MM.1S (cell line): ENCODE results near the gene DCST1.

Experiments used
- DNase-seq: peaks from one replicate; pipeline ENCODE4 v3.0.0-alpha.2; 2015
- H2AFZ ChIP-seq: fragments of 300-600 bp; sonication (generic); 2 replicates; pipeline ENCODE4 v1.6.0; 2016; ENCODE audit warnings: antibody characterized with exemption, low read length
- H3F3A ChIP-seq: fragments of 300-600 bp; sonication (generic); 2 replicates; pipeline ENCODE4 v1.6.1; 2016; ENCODE audit warnings: mild to moderate bottlenecking, antibody characterized with exemption, low read length, moderate library complexity, mixed read lengths; ENCODE audit not compliant: insufficient read depth
- H3K27ac ChIP-seq: fragments of 300-600 bp; sonication (generic); 2 replicates; pipeline ENCODE4 v1.5.1; 2016; ENCODE audit warnings: mild to moderate bottlenecking, low read length
- H3K27me3 ChIP-seq: fragments of 300-600 bp; sonication (generic); replicated peaks from 2 replicates; pipeline ENCODE4 v1.6.0; 2016; ENCODE audit warnings: low read length; ENCODE audit not compliant: insufficient read depth
- H3K36me3 ChIP-seq: fragments of 300-600 bp; sonication (generic); replicated peaks from 2 replicates; pipeline ENCODE4 v1.6.1; 2016; ENCODE audit warnings: mild to moderate bottlenecking, low read length, mixed read lengths; ENCODE audit not compliant: insufficient read depth
- H3K4me1 ChIP-seq: fragments of 300-600 bp; sonication (generic); 2 replicates; pipeline ENCODE4 v1.6.1; 2016; ENCODE audit warnings: low read length, mixed read lengths
- H3K4me2 ChIP-seq: fragments of 300-600 bp; sonication (generic); 2 replicates; pipeline ENCODE4 v1.6.0; 2016; ENCODE audit warnings: low read depth, low read length
- H3K4me3 ChIP-seq: fragments of 300-600 bp; sonication (generic); 2 replicates; pipeline ENCODE4 v1.5.1; 2016; ENCODE audit warnings: low read length, mixed read lengths
- H3K79me2 ChIP-seq: fragments of 300-600 bp; sonication (generic); 2 replicates; pipeline ENCODE4 v1.6.1; 2016; ENCODE audit warnings: mixed run types, low read length, mixed read lengths
- H3K9ac ChIP-seq: fragments of 300-600 bp; sonication (generic); 2 replicates; pipeline ENCODE4 v1.6.1; 2016; ENCODE audit warnings: low read length, mixed read lengths
- H3K9me2 ChIP-seq: fragments of 300-600 bp; sonication (generic); replicated peaks from 2 replicates; pipeline ENCODE4 v1.6.1; 2016; ENCODE audit warnings: mild to moderate bottlenecking, low read length, mixed read lengths; ENCODE audit not compliant: insufficient read depth
- H3K9me3 ChIP-seq: fragments of 300-600 bp; sonication (generic); replicated peaks from 2 replicates; pipeline ENCODE4 v1.6.1; 2016; ENCODE audit warnings: mild to moderate bottlenecking, low read length, mixed read lengths; ENCODE audit not compliant: insufficient read depth
- H4K20me1 ChIP-seq: fragments of 300-600 bp; sonication (generic); 2 replicates; pipeline ENCODE4 v1.6.1; 2016; ENCODE audit warnings: mild to moderate bottlenecking, low read length, moderate library complexity, mixed read lengths; ENCODE audit not compliant: insufficient read depth
- EZH2 ChIP-seq: fragments of 300-600 bp; sonication (generic); optimal IDR thresholded peaks from 2 replicates; pipeline ENCODE3; 2017; ENCODE audit warnings: low read depth, mild to moderate bottlenecking, antibody characterized with exemption, low read length, mixed read lengths
- EZH2phosphoT487 ChIP-seq: fragments of 300-600 bp; sonication (generic); IDR thresholded peaks from 2 replicates; pipeline ENCODE4 v1.6.1; 2018; ENCODE audit warnings: antibody characterized with exemption, low read length
- TF ChIP-seq, protein P1 (sequence below): fragments of 300-600 bp; sonication (generic); IDR thresholded peaks from 2 replicates; pipeline ENCODE4 v1.5.1; 2016; ENCODE audit warnings: antibody characterized with exemption, low read length, mixed read lengths

The DCST1 gene

DNA sequence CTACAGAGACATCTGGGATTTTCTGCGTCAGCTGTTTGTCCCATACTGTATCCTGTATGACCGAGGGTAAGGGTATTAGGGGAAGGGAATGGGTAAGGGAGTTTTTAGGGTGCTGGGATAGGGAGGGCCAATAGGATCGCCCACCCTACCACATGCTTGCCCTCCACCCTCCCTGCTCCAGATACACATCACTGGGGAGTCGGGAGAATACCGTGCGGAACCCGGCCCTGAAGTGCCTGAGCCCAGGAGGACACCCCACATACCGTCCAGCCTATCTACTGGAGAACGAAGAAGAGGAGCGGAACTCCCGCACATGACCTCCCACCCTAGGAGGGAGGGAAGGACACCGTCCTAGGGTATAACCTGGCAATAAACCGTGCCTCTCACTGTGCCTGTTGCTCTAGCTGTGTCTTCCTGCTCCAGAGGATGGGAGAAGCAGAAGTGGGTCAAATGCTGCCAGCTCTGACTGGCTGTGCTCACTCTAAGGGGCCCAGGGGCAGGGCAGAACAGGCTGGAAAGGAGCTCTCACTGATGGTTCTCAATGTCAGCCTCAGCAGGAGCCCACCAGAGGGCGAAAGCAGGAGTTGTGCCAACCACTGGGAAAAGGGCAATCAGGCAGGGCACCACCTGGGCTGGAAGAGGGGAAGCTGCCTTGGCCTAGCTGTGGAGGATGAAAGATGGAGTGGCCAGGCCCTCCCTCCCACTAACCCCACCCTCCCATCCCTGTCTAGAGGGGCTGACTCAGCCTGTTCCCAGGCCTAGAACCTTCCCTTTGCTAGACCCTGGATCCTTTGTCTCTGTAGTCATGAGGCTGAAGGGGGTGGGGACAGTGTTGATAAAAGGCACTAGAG is 40.7 kb upstream of the DCST1 start:
- Histone ChIP-seq H2AFZ (no peak overlapping the region), H3K9me2 (no peaks in the 10 kb centered on the region), H3K4me1 (peaks cover 9% of the 10 kb centered on the region; the same call in 1 of the 2 replicates), H3K4me2 (no peak overlapping the region), H3K36me3 (peaks cover 12% of the 10 kb centered on the region), H3K9ac (no peak overlapping the region), H3K4me3 (no peak overlapping the region), H3K79me2 (peaks cover 24% of the 10 kb centered on the region), H4K20me1 (no peaks in the 10 kb centered on the region), H3K27ac (no peak overlapping the region), H3K9me3 (no peaks in the 10 kb centered on the region), H3K27me3 (no peaks in the 10 kb centered on the region), H3F3A (peaks cover 28% of the 10 kb centered on the region)
- peak; percentile 19 for DNase-seq
- TF ChIP-seq EZH2phosphoT487 = no peak
- TF ChIP-seq, protein P1, sequence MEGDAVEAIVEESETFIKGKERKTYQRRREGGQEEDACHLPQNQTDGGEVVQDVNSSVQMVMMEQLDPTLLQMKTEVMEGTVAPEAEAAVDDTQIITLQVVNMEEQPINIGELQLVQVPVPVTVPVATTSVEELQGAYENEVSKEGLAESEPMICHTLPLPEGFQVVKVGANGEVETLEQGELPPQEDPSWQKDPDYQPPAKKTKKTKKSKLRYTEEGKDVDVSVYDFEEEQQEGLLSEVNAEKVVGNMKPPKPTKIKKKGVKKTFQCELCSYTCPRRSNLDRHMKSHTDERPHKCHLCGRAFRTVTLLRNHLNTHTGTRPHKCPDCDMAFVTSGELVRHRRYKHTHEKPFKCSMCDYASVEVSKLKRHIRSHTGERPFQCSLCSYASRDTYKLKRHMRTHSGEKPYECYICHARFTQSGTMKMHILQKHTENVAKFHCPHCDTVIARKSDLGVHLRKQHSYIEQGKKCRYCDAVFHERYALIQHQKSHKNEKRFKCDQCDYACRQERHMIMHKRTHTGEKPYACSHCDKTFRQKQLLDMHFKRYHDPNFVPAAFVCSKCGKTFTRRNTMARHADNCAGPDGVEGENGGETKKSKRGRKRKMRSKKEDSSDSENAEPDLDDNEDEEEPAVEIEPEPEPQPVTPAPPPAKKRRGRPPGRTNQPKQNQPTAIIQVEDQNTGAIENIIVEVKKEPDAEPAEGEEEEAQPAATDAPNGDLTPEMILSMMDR = peak; percentile 22; the same call in 1 of the 2 replicates

DNA sequence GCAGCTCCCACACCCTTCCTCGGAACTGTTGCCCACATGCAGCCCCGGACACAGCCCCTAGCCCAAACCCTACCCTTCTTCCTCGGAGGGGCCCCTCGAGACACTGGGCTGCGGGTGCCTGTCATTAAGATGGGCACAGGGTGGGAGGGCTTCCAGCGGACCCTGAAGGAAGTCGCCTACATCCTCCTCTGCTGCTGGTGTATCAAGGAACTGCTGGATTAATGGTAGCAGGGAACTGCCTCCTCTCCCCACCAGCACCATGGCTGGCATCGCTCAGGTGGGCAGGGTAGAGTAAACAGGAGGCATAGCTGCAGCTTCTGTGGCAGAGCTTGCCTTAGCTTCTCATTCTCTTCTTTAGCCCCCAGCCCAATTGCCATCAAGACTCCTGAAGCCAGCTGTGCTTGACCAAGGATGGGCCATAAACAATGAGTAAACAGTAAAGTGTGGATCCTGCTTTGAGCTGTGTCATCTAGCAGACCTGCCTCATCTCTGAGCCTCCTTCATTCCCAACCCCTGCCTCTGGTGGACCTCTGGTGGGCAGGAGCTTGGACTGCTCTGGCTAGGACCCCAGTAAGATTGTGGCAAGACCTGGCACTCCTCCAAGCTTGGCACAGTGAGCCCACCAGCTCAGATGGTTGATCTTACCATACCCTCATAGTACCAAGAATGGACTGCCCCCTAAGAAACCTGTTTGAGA is 39.9 kb upstream of the DCST1 start, which contains the start of gene LENEP:
TSS of gene LENEP (plus strand) at position 15 of the 697 bp plus-strand sequence. CDS start at position 37, 22 bp downstream.
- H3K4me3 ChIP-seq = no peak within 1 kb of the TSS
- peaks cover 9% of the 10 kb centered on the region; the same call in 1 of the 2 replicates for H3K4me1 ChIP-seq
- no peaks in the 10 kb centered on the region for H4K20me1 ChIP-seq
- peak within 1 kb of the TSS; percentile 8; the same call in 1 of the 2 replicates for H3K27ac ChIP-seq
- H3F3A ChIP-seq = peaks cover 35% of the 10 kb centered on the region
- H3K9me2 ChIP-seq = no peaks in the 10 kb centered on the region
- no peak within 1 kb of the TSS for H3K9ac ChIP-seq
- H3K79me2 ChIP-seq = peaks cover 16% of the 10 kb centered on the region
- no peak within 1 kb of the TSS for H2AFZ ChIP-seq
- DNase-seq = no peak
- H3K27me3 ChIP-seq = no peaks in the 10 kb centered on the region
- TF ChIP-seq EZH2phosphoT487 (no peak), EZH2 (no peak)
- TF ChIP-seq, protein P1 = no peak
- H3K36me3 ChIP-seq = peaks cover 5% of the 10 kb centered on the region; the same call in 1 of the 2 replicates
- no peak within 1 kb of the TSS for H3K4me2 ChIP-seq
- H3K9me3 ChIP-seq = no peaks in the 10 kb centered on the region

GRCh38 chr1:154994269-154994587 is 39.4 kb upstream of the DCST1 start:
- no peak for DNase-seq
- TF ChIP-seq, protein P1 = no peak
- no peak for TF ChIP-seq EZH2phosphoT487
- TF ChIP-seq EZH2 = no peak
- no peaks in the 10 kb centered on the region for H3K9me3 ChIP-seq
- peaks cover 11% of the 10 kb centered on the region for H3K79me2 ChIP-seq
- no peak overlapping the region for H3K9ac ChIP-seq
- no peaks in the 10 kb centered on the region for H4K20me1 ChIP-seq
- no peaks in the 10 kb centered on the region for H3K9me2 ChIP-seq
- H3K4me3 ChIP-seq = no peak overlapping the region
- peaks cover 5% of the 10 kb centered on the region; the same call in 1 of the 2 replicates for H3K36me3 ChIP-seq
- H3K27me3 ChIP-seq = no peaks in the 10 kb centered on the region
- H2AFZ ChIP-seq = no peak overlapping the region
- H3K27ac ChIP-seq = peak overlapping the region; percentile 8; the same call in 1 of the 2 replicates
- H3K4me2 ChIP-seq = no peak overlapping the region
- peaks cover 40% of the 10 kb centered on the region for H3F3A ChIP-seq
- peaks cover 9% of the 10 kb centered on the region; the same call in 1 of the 2 replicates for H3K4me1 ChIP-seq
